Smooth muscle cell (in vitro differentiated cells): ENCODE results near the gene MICOS13. TPM values are rescaled to one million over a fixed set of nuclear protein-coding genes. Genes with fewer than 3 reads are reported as not detected.

ENCODE experiments used
- DNase-seq: peaks from one replicate; lab custom pipeline; 2025; ENCODE audit not compliant: unreplicated experiment; lab: John Stamatoyannopoulos, UW
- H2AFZ ChIP-seq: fragments of 200-600 bp; sonication (generic); 2 replicates; pipeline ENCODE4 v1.6.0; 2016; ENCODE audit warnings: antibody characterized with exemption, low read depth, mild to moderate bottlenecking
- H3F3A ChIP-seq: fragments of 200-600 bp; sonication (generic); 2 replicates; pipeline ENCODE4 v1.6.0; 2017; ENCODE audit warnings: antibody characterized with exemption, low read depth
- H3K27ac ChIP-seq: fragments of 200-600 bp; sonication (generic); 2 replicates; pipeline ENCODE4 v1.5.1; 2016; ENCODE audit warnings: low read depth, mild to moderate bottlenecking
- H3K27me3 ChIP-seq: fragments of 200-600 bp; sonication (generic); 2 replicates; pipeline ENCODE4 v1.6.1; 2016; ENCODE audit warnings: low read depth, mild to moderate bottlenecking
- H3K36me3 ChIP-seq: fragments of 200-600 bp; sonication (generic); 2 replicates; pipeline ENCODE4 v1.5.1; 2016; ENCODE audit warnings: low read depth
- H3K4me1 ChIP-seq: fragments of 200-600 bp; sonication (generic); 2 replicates; pipeline ENCODE4 v1.5.1; 2016; ENCODE audit warnings: low read depth
- H3K4me2 ChIP-seq: fragments of 200-600 bp; sonication (generic); 2 replicates; pipeline ENCODE4 v1.6.0; 2016; ENCODE audit warnings: mild to moderate bottlenecking
- H3K4me3 ChIP-seq: fragments of 200-600 bp; sonication (generic); 2 replicates; pipeline ENCODE4 v1.5.1; 2016; ENCODE audit warnings: mild to moderate bottlenecking
- H3K79me2 ChIP-seq: fragments of 200-600 bp; sonication (generic); 2 replicates; pipeline ENCODE4 v1.6.0; 2016; ENCODE audit warnings: low read depth, mild to moderate bottlenecking
- H3K9ac ChIP-seq: fragments of 200-600 bp; sonication (generic); 2 replicates; pipeline ENCODE4 v1.6.0; 2016; ENCODE audit warnings: low read depth
- H3K9me3 ChIP-seq: fragments of 200-600 bp; sonication (generic); replicated peaks from 2 replicates; pipeline ENCODE4 v1.5.1; 2016; ENCODE audit warnings: low read depth
- H4K20me1 ChIP-seq: fragments of 200-600 bp; sonication (generic); 2 replicates; pipeline ENCODE4 v1.6.0; 2016; ENCODE audit warnings: low read depth
- WGBS: methylation state at CpG from one replicate; pipeline ENCODE4 v1.1.7; 2016; ENCODE audit warnings: low lambda C conversion rate; 5-methylcytosine and 5-hydroxymethylcytosine counted together
- polyA plus RNA-seq: library from polyadenylated mRNA; unstranded; fragments of >200 nt; fragmentation: Nextera tagmentation; extraction: Ambion mirVana; gene quantifications from 2 replicates; pipeline ENCODE4 v1.2.1, GENCODE V29; 2016
- total RNA-seq: library from RNA; depleted of rRNA; stranded (reverse); fragments of >200 nt; gene quantifications from 2 replicates; pipeline ENCODE4 v1.2.3, GENCODE V29; 2014
- TF ChIP-seq, protein P1 (sequence below): fragments of 200-600 bp; sonication (generic); IDR thresholded peaks from 2 replicates; pipeline ENCODE4 v1.5.1; 2017; ENCODE audit warnings: borderline replicate concordance, mild to moderate bottlenecking, antibody characterized with exemption; ENCODE audit not compliant: insufficient read depth, poor library complexity, severe bottlenecking

Gene MICOS13
- total and polyA plus RNA-seq, 2 experiments from 2014 or later: 45.2 to 151 TPM

DNA sequence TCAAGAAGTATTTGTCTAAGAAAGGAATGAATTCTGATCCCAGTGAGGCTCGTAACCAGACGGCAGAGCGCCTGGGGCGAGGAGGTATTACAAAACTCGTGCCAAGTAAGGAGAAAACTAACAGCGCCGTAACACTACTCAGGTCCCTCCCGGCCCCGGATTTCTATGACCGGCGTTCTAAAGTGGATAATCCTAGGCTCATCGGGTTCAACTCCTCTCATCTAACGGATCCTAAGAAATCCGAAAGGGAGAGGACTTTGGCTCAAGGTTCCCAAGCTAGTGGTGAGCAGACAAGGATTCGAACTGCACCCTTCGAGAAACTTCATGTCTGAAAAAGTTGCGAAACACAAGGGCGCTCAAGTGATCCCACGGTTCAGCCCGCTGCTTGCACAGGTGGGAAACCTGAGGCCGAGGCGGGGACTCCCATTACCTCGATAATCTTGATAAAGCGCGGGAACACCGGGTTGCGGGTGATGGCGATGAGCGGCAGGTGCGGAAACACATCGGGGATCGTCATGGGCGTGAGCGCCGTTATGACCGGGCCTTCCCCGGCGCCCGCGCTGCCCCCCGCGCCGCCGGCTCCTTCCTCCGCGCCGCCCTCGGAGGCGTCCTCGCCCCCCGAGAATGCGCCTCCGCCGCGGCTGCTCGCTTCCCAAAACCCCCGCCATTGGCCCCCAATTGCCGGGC, 39.1 kb upstream of the MICOS13 start:
- Histone ChIP-seq H4K20me1 (peaks cover 39% of the 10 kb centered on the region), H2AFZ (no peak overlapping the region), H3K9me3 (no peaks in the 10 kb centered on the region), H3K4me2 (peak overlapping the region; percentile 96), H3K79me2 (peaks cover 45% of the 10 kb centered on the region), H3K36me3 (no peaks in the 10 kb centered on the region), H3K27me3 (no peaks in the 10 kb centered on the region), H3F3A (peaks cover 12% of the 10 kb centered on the region), H3K4me3 (peak overlapping the region; percentile 64), H3K9ac (peak overlapping the region; percentile 94), H3K4me1 (peaks cover 10% of the 10 kb centered on the region), H3K27ac (peak overlapping the region; percentile 98)
- no peak for DNase-seq
- 1% methylated on average over 29 of the region's 58 CpGs for WGBS
- TF ChIP-seq, protein P1, sequence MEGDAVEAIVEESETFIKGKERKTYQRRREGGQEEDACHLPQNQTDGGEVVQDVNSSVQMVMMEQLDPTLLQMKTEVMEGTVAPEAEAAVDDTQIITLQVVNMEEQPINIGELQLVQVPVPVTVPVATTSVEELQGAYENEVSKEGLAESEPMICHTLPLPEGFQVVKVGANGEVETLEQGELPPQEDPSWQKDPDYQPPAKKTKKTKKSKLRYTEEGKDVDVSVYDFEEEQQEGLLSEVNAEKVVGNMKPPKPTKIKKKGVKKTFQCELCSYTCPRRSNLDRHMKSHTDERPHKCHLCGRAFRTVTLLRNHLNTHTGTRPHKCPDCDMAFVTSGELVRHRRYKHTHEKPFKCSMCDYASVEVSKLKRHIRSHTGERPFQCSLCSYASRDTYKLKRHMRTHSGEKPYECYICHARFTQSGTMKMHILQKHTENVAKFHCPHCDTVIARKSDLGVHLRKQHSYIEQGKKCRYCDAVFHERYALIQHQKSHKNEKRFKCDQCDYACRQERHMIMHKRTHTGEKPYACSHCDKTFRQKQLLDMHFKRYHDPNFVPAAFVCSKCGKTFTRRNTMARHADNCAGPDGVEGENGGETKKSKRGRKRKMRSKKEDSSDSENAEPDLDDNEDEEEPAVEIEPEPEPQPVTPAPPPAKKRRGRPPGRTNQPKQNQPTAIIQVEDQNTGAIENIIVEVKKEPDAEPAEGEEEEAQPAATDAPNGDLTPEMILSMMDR: no peak

DNA sequence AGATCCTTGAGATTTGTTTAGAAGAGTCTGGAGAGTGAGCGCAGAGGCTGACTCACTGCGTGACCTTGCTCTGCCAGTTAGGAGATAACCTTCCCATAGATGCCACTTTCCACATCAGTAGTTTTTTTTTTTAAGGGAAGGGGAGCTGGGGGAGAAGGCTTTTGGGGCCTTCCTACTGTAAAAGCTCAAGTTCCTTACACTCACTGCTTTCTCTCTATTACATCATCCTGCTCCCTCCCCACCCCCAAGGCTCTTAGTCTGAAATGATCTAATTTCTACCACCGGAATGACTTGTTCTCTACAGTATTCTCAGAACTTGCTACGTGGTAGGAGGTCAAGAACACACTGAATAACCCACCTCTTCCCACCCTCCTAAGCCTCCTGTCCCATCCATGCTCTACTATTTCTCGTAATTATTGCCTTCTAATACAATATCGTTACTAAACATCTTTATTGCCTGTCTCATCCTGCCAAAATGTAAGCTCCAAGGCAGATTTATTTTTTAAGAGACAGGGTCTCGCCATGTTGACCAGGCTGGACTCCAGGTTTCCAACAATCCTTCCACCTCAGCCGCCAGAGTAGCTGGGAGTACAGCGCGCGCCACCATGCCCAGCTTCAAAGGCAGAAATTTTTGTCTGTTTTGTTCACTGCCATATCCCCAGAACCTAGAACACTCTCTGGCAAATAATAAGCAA, 38.4 kb upstream of the MICOS13 start:
- H2AFZ ChIP-seq: no peak overlapping the region
- TF ChIP-seq, protein P1: no peak
- no peaks in the 10 kb centered on the region for H3K27me3 ChIP-seq
- H3K27ac ChIP-seq: peak overlapping the region; percentile 98
- H3K79me2 ChIP-seq: peaks cover 51% of the 10 kb centered on the region
- peaks cover 10% of the 10 kb centered on the region for H3K4me1 ChIP-seq
- H3F3A ChIP-seq: peaks cover 12% of the 10 kb centered on the region
- no peaks in the 10 kb centered on the region for H3K9me3 ChIP-seq
- H3K36me3 ChIP-seq: no peaks in the 10 kb centered on the region
- H3K4me2 ChIP-seq: peak overlapping the region; percentile 96
- no peak for DNase-seq
- H3K4me3 ChIP-seq: peak overlapping the region; percentile 64
- WGBS: 10% methylated on average over 11 of the region's 11 CpGs
- H4K20me1 ChIP-seq: peaks cover 46% of the 10 kb centered on the region
- peak overlapping the region; percentile 94 for H3K9ac ChIP-seq

DNA sequence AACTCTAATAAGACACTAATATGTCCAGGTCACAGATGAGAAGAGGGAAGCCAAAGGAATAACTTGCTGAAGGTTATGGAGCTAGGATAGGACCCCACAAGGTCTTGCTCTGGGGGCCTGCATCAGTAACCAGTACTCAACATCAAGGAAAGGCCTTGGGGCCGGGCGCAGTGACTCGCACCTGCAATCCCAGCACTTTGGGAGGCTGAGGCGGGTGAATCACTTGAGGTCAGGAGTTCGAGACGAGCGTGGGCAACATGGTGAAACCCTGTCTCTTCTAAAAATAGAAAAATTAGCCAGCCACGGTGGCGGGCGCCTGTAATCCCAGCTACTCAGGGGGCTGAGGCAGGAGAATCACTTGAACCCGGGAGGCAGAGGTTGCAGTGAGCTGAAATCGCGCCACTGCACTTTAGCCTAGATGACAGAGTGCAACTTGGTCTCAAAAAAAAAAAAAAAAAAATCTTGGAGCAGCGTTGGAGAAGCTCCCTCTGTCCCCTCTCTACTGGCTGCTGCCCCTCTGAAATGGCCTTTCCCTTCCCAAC, 37.8 kb upstream of the MICOS13 start:
- Histone ChIP-seq H3K9ac (peak overlapping the region; percentile 94), H3K4me1 (peaks cover 10% of the 10 kb centered on the region), H3K27ac (peak overlapping the region; percentile 98), H3K79me2 (peaks cover 51% of the 10 kb centered on the region), H2AFZ (no peak overlapping the region), H4K20me1 (peaks cover 52% of the 10 kb centered on the region), H3K4me3 (peak overlapping the region; percentile 64), H3K36me3 (no peaks in the 10 kb centered on the region), H3K27me3 (no peaks in the 10 kb centered on the region), H3F3A (peaks cover 12% of the 10 kb centered on the region), H3K4me2 (peak overlapping the region; percentile 96), H3K9me3 (no peaks in the 10 kb centered on the region)
- TF ChIP-seq, protein P1: no peak
- DNase-seq: no peak
- WGBS: 32% methylated on average over 14 of the region's 14 CpGs
